A673 (cell line): ENCODE results near the gene VAV2. TPM values are rescaled to one million over a fixed set of nuclear protein-coding genes. Genes with fewer than 3 reads are reported as not detected.

Experiments used
- BruUV-seq: library from RNA; stranded (reverse); fragments of 400-500 nt; replicated peaks from 2 replicates; lab custom pipeline; 2021; lab: Mats Ljungman, UMichigan
- CTCF ChIA-PET: fragments of 300-600 bp; sonication (Branson Sonifier 250); formaldehyde crosslinking; loops from one replicate; lab custom pipeline; 2022; ENCODE audit warnings: antibody characterized with exemption; lab: Charles Lee
- POLR2A ChIA-PET: fragments of 300-600 bp; sonication (Branson Sonifier 250); formaldehyde crosslinking; loops from one replicate; lab custom pipeline; 2022; ENCODE audit warnings: antibody characterized with exemption; ENCODE audit not compliant: low non-redundant PET; lab: Charles Lee
- DNase-seq: peaks from one replicate; pipeline ENCODE4 v3.0.0-alpha.2; 2015; ENCODE audit warnings: low spot score
- H3K27ac ChIP-seq: fragments of 200-600 bp; sonication (generic); 2 replicates; pipeline ENCODE4 v1.5.1; 2016; ENCODE audit warnings: mixed run types, low read depth, mild to moderate bottlenecking, mixed read lengths, antibody characterized with exemption, low read length; ENCODE audit not compliant: poor library complexity, severe bottlenecking
- H3K27me3 ChIP-seq: fragments of 200-600 bp; sonication (generic); replicated peaks from 2 replicates; pipeline ENCODE4 v1.6.1; 2017; ENCODE audit warnings: mixed run types, low read depth, mild to moderate bottlenecking, mixed read lengths, antibody characterized with exemption, low read length; ENCODE audit not compliant: insufficient read depth, poor library complexity
- H3K36me3 ChIP-seq: fragments of 200-600 bp; sonication (generic); 2 replicates; pipeline ENCODE4 v1.6.1; 2016; ENCODE audit warnings: mixed run types, mild to moderate bottlenecking, mixed read lengths, antibody characterized with exemption, low read length; ENCODE audit not compliant: insufficient read depth, poor library complexity, severe bottlenecking
- H3K4me1 ChIP-seq: fragments of 200-600 bp; sonication (generic); 2 replicates; pipeline ENCODE4 v1.6.1; 2017; ENCODE audit warnings: mixed run types, mild to moderate bottlenecking, mixed read lengths, antibody characterized with exemption, low read length; ENCODE audit not compliant: insufficient read depth, poor library complexity, severe bottlenecking
- H3K4me3 ChIP-seq: fragments of 200-600 bp; sonication (generic); 2 replicates; pipeline ENCODE4 v1.5.1; 2016; ENCODE audit warnings: low read depth, mixed run types, mild to moderate bottlenecking, mixed read lengths, low read length; ENCODE audit not compliant: poor library complexity, severe bottlenecking
- H3K9me3 ChIP-seq: fragments of 200-600 bp; sonication (generic); 2 replicates; pipeline ENCODE4 v1.6.1; 2016; ENCODE audit warnings: mixed run types, low read depth, mild to moderate bottlenecking, mixed read lengths, antibody characterized with exemption, low read length; ENCODE audit not compliant: poor library complexity, severe bottlenecking
- EZH2 ChIP-seq: fragments of 200-600 bp; sonication (generic); IDR thresholded peaks from 2 replicates; pipeline ENCODE4 v1.6.1; 2017; ENCODE audit warnings: borderline replicate concordance, low read depth, mild to moderate bottlenecking, mixed read lengths, antibody characterized with exemption, low read length; ENCODE audit not compliant: poor library complexity, severe bottlenecking
- intact Hi-C: fragments of 100-400 bp; cut with micrococcal nuclease; formaldehyde crosslinking; loops from one replicate; pipeline ENCODE4 v1.10.0; 2022; ENCODE audit not compliant: unreplicated experiment
- total RNA-seq: library from RNA; stranded (reverse); gene quantifications from 2 replicates; pipeline ENCODE4 v1.2.3, GENCODE V29; 2021
- TF ChIP-seq, protein P1 (sequence below): fragments of 300-800, 200-600 bp; sonication (generic); conservative IDR thresholded peaks from 2 replicates; pipeline ENCODE4 v1.5.1; 2017; ENCODE audit warnings: low read depth, mild to moderate bottlenecking, antibody characterized with exemption, low read length, moderate library complexity, mixed read lengths

Gene VAV2
- total RNA-seq, 1 experiment from 2014 or later: 16.4 TPM

DNA sequence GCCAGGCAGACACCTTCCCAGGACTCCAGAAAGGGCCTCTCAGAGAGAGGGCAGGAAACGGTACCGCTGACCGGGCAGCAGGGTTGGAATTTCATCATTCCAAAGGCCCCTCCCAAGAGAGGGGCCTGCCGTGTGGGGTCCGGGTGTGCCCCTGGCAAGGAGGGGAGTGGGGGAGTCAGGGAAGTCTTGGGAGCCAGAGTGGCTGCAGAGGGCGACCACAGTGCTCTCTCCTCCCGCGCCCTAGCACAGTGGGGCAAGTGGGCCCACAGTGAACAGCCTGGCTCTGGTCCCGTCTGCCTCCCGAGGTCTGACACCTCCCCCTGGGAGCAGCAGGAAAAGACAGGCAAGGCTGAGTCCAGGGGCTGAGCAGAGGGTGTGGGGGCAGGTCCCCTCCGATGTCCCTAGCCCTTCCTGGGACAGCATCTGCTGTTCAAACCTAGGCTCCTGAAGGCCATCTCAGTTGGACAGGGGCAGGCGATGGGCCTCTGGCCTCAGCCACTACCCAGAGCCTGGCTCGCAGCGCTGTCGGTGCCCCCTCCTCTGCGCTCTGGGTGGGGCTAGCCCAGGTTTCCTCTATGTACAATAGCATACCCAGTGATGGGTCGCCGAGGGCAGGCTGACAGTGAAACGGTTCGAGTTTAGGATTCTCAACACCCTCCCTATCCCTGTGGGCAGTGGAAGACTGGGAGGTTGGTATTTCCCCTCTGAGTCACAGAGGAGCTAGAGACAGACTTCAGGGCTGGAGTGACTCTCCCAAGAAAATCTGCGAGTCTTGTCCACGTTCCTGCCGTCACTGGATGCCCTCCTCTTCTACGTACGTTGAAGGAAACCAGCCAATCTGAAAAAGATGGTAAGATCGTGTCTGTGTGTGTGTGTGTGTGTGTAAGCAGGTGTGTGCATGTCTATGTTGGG lies 228.6 kb downstream of the VAV2 start:
- H3K9me3 ChIP-seq: no peaks in the 10 kb centered on the region
- no peak for DNase-seq
- intact Hi-C loops: no loop called here
- BruUV-seq: no TSS peak
- peaks cover 7% of the 10 kb centered on the region for H3K36me3 ChIP-seq
- no peak overlapping the region for H3K4me3 ChIP-seq
- no peaks in the 10 kb centered on the region for H3K27me3 ChIP-seq
- TF ChIP-seq EZH2: no peak
- TF ChIP-seq, protein P1, sequence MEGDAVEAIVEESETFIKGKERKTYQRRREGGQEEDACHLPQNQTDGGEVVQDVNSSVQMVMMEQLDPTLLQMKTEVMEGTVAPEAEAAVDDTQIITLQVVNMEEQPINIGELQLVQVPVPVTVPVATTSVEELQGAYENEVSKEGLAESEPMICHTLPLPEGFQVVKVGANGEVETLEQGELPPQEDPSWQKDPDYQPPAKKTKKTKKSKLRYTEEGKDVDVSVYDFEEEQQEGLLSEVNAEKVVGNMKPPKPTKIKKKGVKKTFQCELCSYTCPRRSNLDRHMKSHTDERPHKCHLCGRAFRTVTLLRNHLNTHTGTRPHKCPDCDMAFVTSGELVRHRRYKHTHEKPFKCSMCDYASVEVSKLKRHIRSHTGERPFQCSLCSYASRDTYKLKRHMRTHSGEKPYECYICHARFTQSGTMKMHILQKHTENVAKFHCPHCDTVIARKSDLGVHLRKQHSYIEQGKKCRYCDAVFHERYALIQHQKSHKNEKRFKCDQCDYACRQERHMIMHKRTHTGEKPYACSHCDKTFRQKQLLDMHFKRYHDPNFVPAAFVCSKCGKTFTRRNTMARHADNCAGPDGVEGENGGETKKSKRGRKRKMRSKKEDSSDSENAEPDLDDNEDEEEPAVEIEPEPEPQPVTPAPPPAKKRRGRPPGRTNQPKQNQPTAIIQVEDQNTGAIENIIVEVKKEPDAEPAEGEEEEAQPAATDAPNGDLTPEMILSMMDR: no peak
- no peak overlapping the region for H3K27ac ChIP-seq
- CTCF ChIA-PET: no interaction called here
- H3K4me1 ChIP-seq: no peaks in the 10 kb centered on the region
- POLR2A ChIA-PET: no interaction called here

DNA sequence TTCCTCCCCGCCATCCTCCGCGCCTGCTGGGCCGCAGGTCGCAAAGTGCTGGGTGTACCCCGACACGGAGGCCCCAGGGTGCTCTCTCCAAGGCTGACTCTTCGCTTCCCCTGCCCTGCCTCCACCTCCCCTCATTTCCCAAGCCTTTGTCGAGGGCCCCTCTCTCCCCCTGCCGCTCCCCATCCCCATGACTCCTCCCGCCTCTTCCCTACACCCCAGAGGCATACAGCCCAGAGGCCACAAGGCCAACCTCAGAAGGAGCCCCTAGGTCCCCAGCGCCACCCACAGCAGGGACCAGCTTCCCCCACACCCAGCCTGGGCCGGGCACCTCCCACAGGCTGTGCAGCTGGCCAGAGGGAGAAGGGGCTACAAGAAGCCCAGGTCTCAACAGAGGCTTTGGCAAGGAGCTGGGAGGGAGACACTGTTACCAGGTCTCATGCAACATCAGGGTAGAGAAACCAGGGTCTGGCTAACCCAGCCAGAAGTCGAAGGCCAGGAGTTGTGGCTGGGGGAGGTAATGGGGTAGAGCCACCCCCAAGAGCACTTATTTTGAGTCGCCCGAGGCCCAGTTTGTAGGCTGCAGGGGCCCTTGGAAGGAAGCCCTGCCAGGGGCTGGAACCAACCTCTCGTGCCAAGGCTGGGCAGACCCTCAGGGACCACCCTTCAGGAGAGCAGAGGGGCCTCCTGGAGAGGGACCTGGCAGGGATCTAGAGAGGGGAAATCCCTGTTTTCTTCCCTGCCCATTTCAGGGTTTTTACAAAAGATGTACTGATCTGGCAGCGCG lies 229.4 kb downstream of the VAV2 start:
- Histone ChIP-seq H3K4me3 (no peak overlapping the region), H3K27me3 (no peaks in the 10 kb centered on the region), H3K9me3 (no peaks in the 10 kb centered on the region), H3K27ac (no peak overlapping the region), H3K36me3 (peaks cover 5% of the 10 kb centered on the region), H3K4me1 (no peaks in the 10 kb centered on the region)
- POLR2A ChIA-PET: no interaction called here
- CTCF ChIA-PET: no interaction called here
- TF ChIP-seq EZH2: no peak
- TF ChIP-seq, protein P1: no peak
- no TSS peak for BruUV-seq
- DNase-seq: no peak
- intact Hi-C loops: no loop called here

DNA sequence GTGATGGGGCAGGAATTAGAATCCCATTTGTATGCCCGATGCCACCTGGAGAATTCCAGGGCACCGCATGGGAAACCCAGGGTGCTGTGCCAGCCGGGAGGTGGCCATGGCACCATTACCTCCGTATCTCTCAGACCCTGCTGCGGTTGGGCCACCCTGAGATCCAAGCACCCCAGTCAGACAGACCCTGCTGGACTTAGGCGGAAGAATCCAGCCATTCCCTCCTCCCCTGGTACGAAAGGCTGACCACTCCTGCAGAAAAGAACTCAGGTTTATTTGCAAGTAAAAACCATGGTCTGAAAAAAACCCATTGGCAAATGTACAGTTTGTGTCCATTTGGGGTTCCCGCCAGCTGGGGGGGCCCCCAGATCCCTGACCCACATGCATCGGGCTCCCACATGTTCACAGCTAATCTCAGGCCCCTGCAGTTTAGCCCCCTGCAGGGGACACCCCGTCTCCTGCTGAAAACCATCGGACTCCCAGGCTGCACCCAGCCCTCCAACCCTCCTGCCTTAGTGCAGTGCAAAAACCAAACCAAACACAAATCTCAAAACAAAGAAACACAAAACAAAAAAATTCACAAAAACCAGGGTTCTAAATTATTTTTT lies 230.4 kb downstream of the VAV2 start:
- Histone ChIP-seq H3K4me3 (no peak overlapping the region), H3K27ac (no peak overlapping the region), H3K27me3 (no peaks in the 10 kb centered on the region), H3K9me3 (no peaks in the 10 kb centered on the region), H3K36me3 (no peaks in the 10 kb centered on the region), H3K4me1 (no peaks in the 10 kb centered on the region)
- POLR2A ChIA-PET: no interaction called here
- BruUV-seq: no TSS peak
- intact Hi-C loops: no loop called here
- CTCF ChIA-PET: interaction anchor here (0.6 kb wide), 1 partner anchor 19 kb away, joined by 7 read pairs; no protein-coding TSS in a partner anchor
- TF ChIP-seq EZH2: no peak
- TF ChIP-seq, protein P1: no peak
- no peak for DNase-seq
